Adrenal gland (tissue), 12 donors: Measurements from ENCODE around the gene SZRD1. TPM values are rescaled to one million over a fixed set of nuclear protein-coding genes. Genes with fewer than 3 reads are reported as not detected.

Experiments used
- DNase-seq, 7 donors: peaks; one replicate each; pipeline ENCODE4 v3.0.0-alpha.2; 2019 to 2020
- H3K27ac ChIP-seq, 5 donors: fragments of 200-600 bp; sonication (generic) in 4 of 5; 1 replicate in 3 of 5; 2 replicates in 2 of 5; pipeline versions ENCODE4 v1.5.1 to v1.8.0; 2016 to 2020; ENCODE audit warnings: mild to moderate bottlenecking in 1 of 5
- H3K27me3 ChIP-seq: fragments of 200-600 bp; 2 replicates; pipeline ENCODE4 v1.8.0; 2021
- H3K36me3 ChIP-seq, 2 donors: fragments of 200-600 bp; replicated peaks in 1 of 2; 1 replicate in 1 of 2; 2 replicates in 1 of 2; pipeline versions ENCODE4 v1.5.1 to v1.8.0; 2018 to 2022
- H3K4me1 ChIP-seq, 2 donors: fragments of 200-600 bp; replicated peaks in 1 of 2; 1 replicate in 1 of 2; 2 replicates in 1 of 2; pipeline versions ENCODE4 v1.5.1 to v1.8.0; 2018 to 2021
- H3K4me3 ChIP-seq, 4 donors: fragments of 200-600 bp; sonication (generic) in 3 of 4; one replicate each; pipeline ENCODE4 v1.5.1; 2016 to 2018
- H3K9me3 ChIP-seq, 3 donors: fragments of 200-600 bp; sonication (generic) in 1 of 3; replicated peaks in 1 of 3; 1 replicate in 2 of 3; 2 replicates in 1 of 3; pipeline versions ENCODE4 v1.5.1 to v1.8.0; 2016 to 2021
- CTCF ChIP-seq, 6 experiments: fragments of 450-650 bp in 4 of 6; fragments of 200-600 bp in 2 of 6; sonication (generic) in 1 of 6; IDR thresholded peaks; 1 replicate in 5 of 6; 2 replicates in 1 of 6; pipeline versions ENCODE4 v1.5.1 to v1.8.0; 2016 to 2021; ENCODE audit warnings: antibody characterized with exemption in 6 of 6, mild to moderate bottlenecking in 2 of 6, moderate library complexity in 1 of 6
- POLR2A ChIP-seq, 2 donors: fragments of 450-650 bp; IDR thresholded peaks; one replicate each; pipeline ENCODE4 v1.6.1; 2017; ENCODE audit warnings: antibody characterized with exemption in 2 of 2, mild to moderate bottlenecking in 2 of 2, moderate library complexity in 1 of 2
- WGBS, 4 donors: extraction: QIAGEN DNeasy Blood & Tissue Kit in 2 of 4; methylation state at CpG; one replicate each; pipeline versions ENCODE4 v1.1.5 to v1.1.7; 2013 to 2017; 5-methylcytosine and 5-hydroxymethylcytosine counted together
- intact Hi-C, 2 donors: fragments of 100-400 bp; cut with DNase I; formaldehyde crosslinking; loops; one replicate each; pipeline versions ENCODE4 v1.14.1 to v1.15.0; 2022 to 2023
- polyA plus RNA-seq, 3 donors: library from polyadenylated mRNA; stranded (reverse); fragments of 200-250 nt in 2 of 3; fragments of 350-450 nt in 1 of 3; fragmentation: Illumina TruSeq in 1 of 3; extraction: RNeasy Lipid Tissue Mini Kit (QIAGEN cat#74804) in 1 of 3; gene quantifications; one replicate each; pipeline ENCODE4 v1.2.3, GENCODE V29; 2013 to 2014
- total RNA-seq, 9 donors: library from RNA; depleted of rRNA in 4 of 9; stranded (reverse); fragments of >200 nt in 4 of 9; fragments of 120-200 nt in 1 of 9; fragmentation: NEBNext Ultra II Directional in 1 of 9; extraction: Animal tissue kit (Norgen Biotek cat#: 25700) in 1 of 9; gene quantifications; one replicate each; pipeline versions ENCODE4 v1.1.0 to v1.2.4, GENCODE V29; 2013 to 2023
- donor health status: healthy with polysubstance abuse.
- donor health status: Bipolar disorder and iron deficiency.
- donor health status: DM: yes; HTN: yes; CAD: no.
- donor health status: DM: no; HTN: no; CAD: no.
- donor health status: DM: no; HTN: no; CAD: no.
- donor health status: DM: yes; HTN: yes; CAD: no.

The SZRD1 gene
- total and polyA plus RNA-seq, 12 donors: 46.8 to 152 (median 89.0) TPM

GRCh38 chr1:16434007-16434406 is 67.0 kb downstream of the SZRD1 start:
- TF ChIP-seq POLR2A (IDR thresholded peaks at IDR 0.05) (no peak), CTCF (IDR thresholded peaks at IDR 0.05) (no peak)
- no peak overlapping the region for H3K27ac ChIP-seq
- H3K36me3 ChIP-seq: no peaks in the 10 kb centered on the region
- no peak for DNase-seq
- no peaks in the 10 kb centered on the region for H3K4me1 ChIP-seq
- H3K9me3 ChIP-seq: no peaks in the 10 kb centered on the region
- intact Hi-C loops: no loop called here
- H3K4me3 ChIP-seq: no peak overlapping the region
- 88 to 92% (median 89%) methylated on average over 4 of the region's 4 CpGs for WGBS, 4 donors
- no peaks in the 10 kb centered on the region for H3K27me3 ChIP-seq

GRCh38 chr1:16434501-16434900 is 67.5 kb downstream of the SZRD1 start:
- no peaks in the 10 kb centered on the region for H3K36me3 ChIP-seq
- H3K27me3 ChIP-seq: no peaks in the 10 kb centered on the region
- H3K4me1 ChIP-seq: no peaks in the 10 kb centered on the region
- no peak for TF ChIP-seq CTCF (IDR thresholded peaks at IDR 0.05)
- no peak for TF ChIP-seq POLR2A (IDR thresholded peaks at IDR 0.05)
- no peak overlapping the region for H3K4me3 ChIP-seq
- no peak for DNase-seq
- no peak overlapping the region for H3K27ac ChIP-seq
- no peaks in the 10 kb centered on the region for H3K9me3 ChIP-seq
- 57 to 63% (median 58%) methylated on average over 2 of the region's 2 CpGs for WGBS, 4 donors
- intact Hi-C loops: no loop called here

GRCh38 chr1:16436946-16437474 is 70.0 kb downstream of the SZRD1 start, which contains the start of gene SPATA21:
SPATA21 (minus strand) TSS chr1:16437424; CDS start chr1:16431371, 6,053 bp downstream.
- 59 to 81% (median 67%) methylated on average over 3 of the region's 3 CpGs for WGBS, 4 donors
- intact Hi-C loops: no loop called here
- no peaks in the 10 kb centered on the region for H3K36me3 ChIP-seq

GRCh38 chr1:16438516-16438915 is 71.5 kb downstream of the SZRD1 start:
- no peak for DNase-seq
- Histone ChIP-seq H3K27ac (no peak overlapping the region), H3K9me3 (no peaks in the 10 kb centered on the region), H3K27me3 (no peaks in the 10 kb centered on the region), H3K4me3 (no peak overlapping the region), H3K36me3 (peaks cover 0 to 2% of the 10 kb centered on the region in 2 donors), H3K4me1 (peaks cover 0 to 27% of the 10 kb centered on the region in 2 donors)
- intact Hi-C loops: no loop called here
- WGBS, 4 donors: 78 to 89% (median 84%) methylated on average over 2 of the region's 2 CpGs
- TF ChIP-seq POLR2A (IDR thresholded peaks at IDR 0.05): no peak
- no peak for TF ChIP-seq CTCF (IDR thresholded peaks at IDR 0.05)

More at GRCh38 chr1:16436946-16437474, 70.0 kb downstream of the SZRD1 start, which contains the start of gene SPATA21:
- TF ChIP-seq CTCF (IDR thresholded peaks at IDR 0.05) (no peak), POLR2A (IDR thresholded peaks at IDR 0.05) (no peak)
- H3K27ac ChIP-seq: no peak within 1 kb of the TSS
- no peak for DNase-seq
- H3K4me1 ChIP-seq: peaks cover 0 to 13% of the 10 kb centered on the region in 2 donors
- H3K27me3 ChIP-seq: no peaks in the 10 kb centered on the region
- no peak within 1 kb of the TSS for H3K4me3 ChIP-seq
- H3K9me3 ChIP-seq: no peaks in the 10 kb centered on the region
